NCI-H2107 (cell line): ENCODE measurements around the gene MAP7D3.

Experiments used
- DNase-seq: peaks from one replicate; lab custom pipeline; 2025; lab: John Stamatoyannopoulos, UW

The MAP7D3 gene

GRCh38 chrX:136206916-136207315 lies 44.3 kb downstream of the MAP7D3 start:
- DNase-seq, result no peak

GRCh38 chrX:136205882-136206380 lies 45.3 kb downstream of the MAP7D3 start:
- no peak for DNase-seq

GRCh38 chrX:136204571-136204970 lies 46.6 kb downstream of the MAP7D3 start:
- no peak for DNase-seq

GRCh38 chrX:136203951-136204350 lies 47.2 kb downstream of the MAP7D3 start:
- DNase-seq, result no peak

GRCh38 chrX:136203438-136203837 lies 47.8 kb downstream of the MAP7D3 start:
- no peak for DNase-seq

- DNase-seq, result no peak
These were observed 48.3 kb downstream of the MAP7D3 start for GRCh38 chrX:136202889-136203288.

GRCh38 chrX:136201601-136202000 lies 49.6 kb downstream of the MAP7D3 start:
- DNase-seq, result no peak

- DNase-seq, result no peak
These were observed 50.7 kb downstream of the MAP7D3 start for GRCh38 chrX:136200466-136200865.

GRCh38 chrX:136199365-136199764 lies 51.8 kb downstream of the MAP7D3 start:
- no peak for DNase-seq

GRCh38 chrX:136198678-136199243 lies 52.4 kb downstream of the MAP7D3 start:
- DNase-seq, result no peak

GRCh38 chrX:136198010-136198409 lies 53.2 kb downstream of the MAP7D3 start:
- no peak for DNase-seq

GRCh38 chrX:136196691-136197155 lies 54.5 kb downstream of the MAP7D3 start:
- no peak for DNase-seq

- no peak for DNase-seq
These were observed 56.0 kb downstream of the MAP7D3 start for GRCh38 chrX:136195247-136195646.

- no peak for DNase-seq
These were observed 56.7 kb downstream of the MAP7D3 start for GRCh38 chrX:136194536-136194935.

GRCh38 chrX:136193771-136194170 lies 57.4 kb downstream of the MAP7D3 start:
- DNase-seq, result no peak

GRCh38 chrX:136192839-136193414 lies 58.3 kb downstream of the MAP7D3 start:
- DNase-seq, result no peak

GRCh38 chrX:136192135-136192534 lies 59.1 kb downstream of the MAP7D3 start:
- no peak for DNase-seq

- DNase-seq, result no peak
These were observed 60.0 kb downstream of the MAP7D3 start for GRCh38 chrX:136191171-136191570.

- no peak for DNase-seq
These were observed 61.0 kb downstream of the MAP7D3 start for GRCh38 chrX:136190038-136190713.

- no peak for DNase-seq
These were observed 62.0 kb downstream of the MAP7D3 start for GRCh38 chrX:136189222-136189621.

GRCh38 chrX:136186023-136186413 lies 65.2 kb downstream of the MAP7D3 start:
- DNase-seq, result no peak

GRCh38 chrX:136185401-136186022 lies 65.7 kb downstream of the MAP7D3 start:
- no peak for DNase-seq

- no peak for DNase-seq
These were observed 67.3 kb downstream of the MAP7D3 start for GRCh38 chrX:136183917-136184316.
